NCI-H2107 (cell line): Measurements from ENCODE around the gene GADL1.

ENCODE experiments used
- DNase-seq: peaks from one replicate; lab custom pipeline; 2025; lab: John Stamatoyannopoulos, UW

Gene GADL1

DNA sequence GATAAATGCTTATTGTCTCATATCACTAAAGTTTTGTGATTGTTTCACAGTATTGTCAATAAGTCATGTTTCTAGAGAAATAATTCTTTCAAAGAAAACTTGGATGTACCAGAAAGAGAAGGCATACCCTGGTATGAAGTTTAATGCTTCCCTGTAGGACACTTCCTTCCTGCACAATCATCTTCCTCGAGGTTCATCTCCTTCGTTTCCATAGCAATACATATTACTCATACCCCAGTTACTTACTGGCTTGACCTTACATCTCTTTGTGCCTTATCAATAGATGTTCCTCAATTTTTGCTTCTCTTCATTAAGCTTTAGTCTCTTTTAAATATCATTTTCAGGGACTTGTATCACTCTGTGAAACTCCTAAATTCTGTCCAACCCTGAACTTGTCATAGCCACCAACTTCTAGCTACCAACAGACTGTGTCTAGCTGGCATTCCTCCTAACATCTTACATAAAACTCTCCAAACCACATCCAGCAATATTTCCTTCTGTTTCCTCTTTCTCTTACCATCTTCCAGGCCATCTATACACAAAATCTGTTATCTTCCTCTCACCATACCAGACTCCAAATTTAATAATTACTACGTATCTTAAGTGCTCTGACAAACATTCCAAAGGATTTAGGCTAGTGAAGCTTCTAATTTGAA is 134.3 kb downstream of the GADL1 start:
- DNase-seq: no peak

DNA sequence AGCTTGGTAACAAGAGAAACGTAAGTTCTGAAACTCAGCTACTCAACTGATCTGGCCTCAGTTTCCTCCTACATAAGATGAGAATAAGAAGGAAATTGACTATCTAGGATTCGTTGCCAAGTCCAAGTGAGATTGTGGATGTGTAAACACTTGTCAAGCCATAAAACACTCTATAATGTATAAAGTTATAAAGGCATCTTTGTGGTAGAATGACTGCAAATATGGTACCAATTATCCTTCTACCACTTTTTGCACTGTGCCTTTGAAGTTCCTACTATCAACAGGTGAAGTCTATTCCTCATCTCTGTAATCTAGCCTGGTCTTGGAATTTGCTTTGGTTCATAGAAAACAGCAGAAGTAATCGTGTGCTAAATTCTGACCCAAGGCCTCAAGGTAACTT is 138.2 kb downstream of the GADL1 start:
- no peak for DNase-seq

DNA sequence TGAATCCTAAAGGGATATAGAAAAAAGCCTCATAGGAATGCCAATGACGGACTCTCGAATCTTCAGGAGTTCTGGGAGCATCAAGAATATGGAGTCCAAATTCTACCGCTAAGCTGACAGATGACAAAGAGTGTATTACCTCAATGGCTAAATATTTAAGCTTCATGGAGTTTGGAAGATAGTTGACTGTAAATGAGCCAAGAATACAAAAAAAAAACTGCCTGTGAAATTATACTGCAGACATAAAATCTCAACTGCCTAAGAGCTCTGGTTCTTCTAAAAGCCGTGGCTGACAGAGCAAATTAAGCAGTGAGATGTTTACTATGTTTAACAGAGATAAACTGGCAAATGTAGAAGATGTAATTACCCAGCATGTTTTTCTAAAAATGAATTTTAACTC is 140.0 kb downstream of the GADL1 start:
- DNase-seq: no peak

DNA sequence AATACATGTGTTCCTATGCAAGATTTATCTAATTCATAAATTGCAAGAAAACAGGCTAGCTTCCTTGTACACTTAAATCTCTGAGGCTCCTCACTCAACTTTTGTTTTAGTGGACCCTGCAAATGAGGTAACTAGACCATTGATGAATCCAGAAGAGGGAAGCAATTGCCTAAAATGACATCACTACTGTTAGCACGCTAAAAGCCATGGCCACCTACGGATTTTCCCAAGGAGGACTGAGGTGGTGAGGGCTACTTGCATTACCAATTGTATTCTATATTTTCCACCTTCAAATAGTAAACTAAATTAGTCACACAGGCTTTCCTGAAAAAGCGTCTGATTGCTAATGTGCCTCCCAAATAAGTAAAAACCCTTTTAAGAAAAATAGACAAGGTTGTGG is 140.7 kb downstream of the GADL1 start:
- DNase-seq: no peak

DNA sequence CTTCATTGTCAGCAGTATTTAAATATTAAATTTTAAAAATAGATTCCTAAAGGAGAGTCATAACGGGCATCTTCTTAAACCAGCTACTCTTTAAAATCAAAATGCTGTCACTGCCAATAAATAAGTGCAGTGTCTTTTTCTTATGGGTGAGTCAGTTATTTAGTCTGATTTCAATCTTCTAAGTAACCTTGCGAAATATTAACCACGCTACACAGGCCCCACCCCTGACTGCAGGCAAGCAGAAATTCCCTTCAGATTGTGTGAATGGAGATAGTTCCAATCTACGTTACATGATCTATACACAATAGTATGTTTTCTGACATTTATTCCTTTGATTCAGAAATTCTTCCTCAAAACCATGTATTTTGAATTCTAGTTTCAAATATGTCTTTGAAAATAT is 141.5 kb downstream of the GADL1 start:
- no peak for DNase-seq

DNA sequence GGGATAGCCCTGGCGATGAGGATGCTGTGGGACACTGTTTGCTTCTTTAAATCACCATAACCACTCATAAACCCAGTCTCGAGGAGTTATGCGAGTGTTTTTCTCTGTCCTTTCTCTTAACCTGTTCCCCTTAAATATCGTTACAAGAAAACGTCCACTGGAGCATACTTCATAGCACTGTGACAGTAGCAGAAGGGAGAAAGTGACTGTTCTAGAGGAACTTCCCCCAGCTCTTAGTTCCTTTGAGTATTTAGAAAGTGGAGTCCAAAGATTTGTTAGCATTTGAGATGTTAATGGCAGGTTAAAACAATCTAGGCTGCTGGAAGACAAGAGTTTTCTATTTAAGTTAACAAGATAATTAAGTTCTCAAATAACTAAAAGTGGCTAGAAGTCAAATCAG is 142.0 kb downstream of the GADL1 start:
- DNase-seq: no peak

DNA sequence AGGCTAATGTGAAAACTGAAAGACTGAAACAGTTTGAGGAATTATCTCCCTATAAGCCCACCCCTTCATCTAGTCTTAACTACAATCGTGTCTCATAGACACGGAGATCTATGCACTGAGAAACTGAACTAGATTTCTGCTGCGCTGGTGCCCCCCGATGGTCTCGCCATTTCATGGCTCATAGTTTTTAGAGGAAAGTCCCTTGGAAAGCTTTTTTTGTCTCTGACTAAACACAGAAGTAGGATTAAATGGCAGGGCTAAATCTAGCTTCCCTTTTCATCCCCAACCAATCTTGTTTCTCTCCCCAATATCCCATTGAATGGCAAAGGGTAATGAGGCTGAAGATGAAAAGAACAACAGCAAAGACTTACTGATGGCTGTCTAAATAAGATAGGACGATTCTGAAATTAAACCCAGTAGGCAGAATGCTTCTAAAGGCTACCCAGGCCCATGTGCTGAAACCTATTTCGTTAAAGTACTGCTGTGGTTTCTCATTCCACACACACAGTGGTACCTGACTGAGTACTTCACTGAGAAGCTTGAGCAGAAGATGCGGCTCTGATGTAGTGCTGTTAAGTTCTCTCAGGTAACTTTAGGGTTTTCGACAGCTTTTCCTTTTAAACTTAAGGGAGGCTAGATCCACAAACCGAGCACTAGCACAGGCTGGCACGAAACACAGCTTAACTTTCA is 142.7 kb downstream of the GADL1 start:
- DNase-seq: no peak

DNA sequence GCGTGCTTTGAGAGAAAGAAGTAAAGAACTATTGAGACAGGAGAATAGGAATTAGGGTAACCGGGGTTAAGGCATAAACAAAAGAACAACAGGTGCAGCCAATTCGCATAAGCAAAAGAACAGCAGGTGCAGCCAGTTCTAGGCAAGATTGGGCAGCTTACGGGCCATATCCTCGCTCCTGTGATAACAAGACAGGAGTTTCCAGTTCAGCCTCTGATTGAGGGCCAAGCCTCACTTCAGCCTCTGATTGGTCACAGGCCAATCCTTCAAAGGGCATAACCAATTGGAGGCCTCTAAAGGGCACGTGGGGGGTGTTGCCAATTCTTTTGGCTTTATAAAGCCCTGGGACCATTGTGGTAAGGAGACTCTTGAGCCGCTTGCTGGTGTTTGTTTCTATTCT is 143.5 kb downstream of the GADL1 start:
- no peak for DNase-seq

DNA sequence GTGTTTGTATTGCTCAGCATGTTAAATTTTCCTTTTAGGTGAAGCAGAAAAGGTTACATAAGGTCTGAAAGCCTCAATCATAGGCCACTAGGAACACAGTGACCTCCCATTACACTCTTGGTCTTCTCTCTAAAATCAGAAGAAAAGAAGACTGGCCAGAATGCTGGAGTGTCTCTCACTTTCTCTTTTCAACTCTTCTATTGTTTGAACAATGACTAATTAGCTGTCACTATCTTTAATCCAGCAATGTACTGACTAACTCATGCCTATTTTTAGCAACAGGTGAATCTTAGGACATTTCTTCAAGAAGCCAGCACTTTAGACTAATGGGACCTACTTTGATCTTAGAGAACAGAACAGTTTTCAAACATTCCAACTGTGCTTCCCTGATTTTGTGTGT is 145.2 kb downstream of the GADL1 start:
- no peak for DNase-seq

DNA sequence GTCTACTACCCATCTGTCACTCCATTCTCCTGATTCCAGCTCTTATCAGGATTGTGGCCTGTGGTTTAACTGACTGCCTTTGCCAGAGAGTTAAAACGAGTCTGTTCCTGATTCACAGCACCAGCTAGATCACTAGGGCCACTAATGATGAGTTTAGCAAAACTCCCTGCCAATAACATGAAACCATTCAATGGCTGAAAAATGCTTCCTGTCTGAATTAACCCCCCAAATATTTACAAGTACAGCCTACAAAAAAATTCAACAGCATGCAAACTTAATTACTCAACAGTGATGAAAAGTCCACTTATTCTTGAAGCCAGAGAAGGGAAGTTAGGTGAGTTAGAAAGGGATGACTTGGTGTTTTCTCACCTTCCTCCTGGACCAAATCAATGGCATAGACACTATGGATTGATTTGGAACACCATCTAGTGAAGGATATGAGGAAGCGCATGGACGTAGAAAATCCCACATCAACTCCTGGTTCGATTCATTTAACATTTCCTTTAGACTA is 146.6 kb downstream of the GADL1 start:
- DNase-seq: no peak

DNA sequence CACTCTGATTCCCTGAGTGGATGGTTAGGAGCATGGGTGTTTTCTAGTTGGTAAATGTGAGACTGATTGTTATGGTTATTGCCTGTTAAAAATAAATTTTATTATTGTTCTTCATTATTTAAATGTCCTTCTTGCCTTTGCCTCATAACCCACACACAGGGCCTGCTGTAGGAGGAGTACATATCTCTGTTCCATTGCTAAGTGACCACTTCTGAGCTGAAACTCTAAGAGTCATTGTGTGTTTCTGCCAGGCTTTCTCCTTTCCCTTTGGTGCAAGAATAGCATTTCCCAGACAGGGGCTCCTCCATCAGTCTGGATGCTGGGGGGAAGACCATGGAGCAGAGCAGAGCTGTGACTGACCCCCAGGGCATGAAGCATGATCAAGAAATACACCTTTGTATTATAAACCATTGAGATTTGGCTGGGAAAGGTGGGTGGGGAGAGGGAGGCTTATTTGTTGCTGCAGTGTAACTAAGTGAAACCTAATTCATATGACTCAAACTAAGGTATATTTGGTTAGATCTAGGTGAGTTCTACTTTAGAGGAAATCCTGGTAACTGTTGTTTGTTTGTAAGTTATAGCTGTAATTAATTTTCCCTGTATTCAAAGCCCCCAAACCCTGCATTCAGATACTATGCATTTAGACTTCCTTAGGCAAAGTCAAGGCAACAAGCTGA is 150.7 kb downstream of the GADL1 start:
- DNase-seq: no peak

DNA sequence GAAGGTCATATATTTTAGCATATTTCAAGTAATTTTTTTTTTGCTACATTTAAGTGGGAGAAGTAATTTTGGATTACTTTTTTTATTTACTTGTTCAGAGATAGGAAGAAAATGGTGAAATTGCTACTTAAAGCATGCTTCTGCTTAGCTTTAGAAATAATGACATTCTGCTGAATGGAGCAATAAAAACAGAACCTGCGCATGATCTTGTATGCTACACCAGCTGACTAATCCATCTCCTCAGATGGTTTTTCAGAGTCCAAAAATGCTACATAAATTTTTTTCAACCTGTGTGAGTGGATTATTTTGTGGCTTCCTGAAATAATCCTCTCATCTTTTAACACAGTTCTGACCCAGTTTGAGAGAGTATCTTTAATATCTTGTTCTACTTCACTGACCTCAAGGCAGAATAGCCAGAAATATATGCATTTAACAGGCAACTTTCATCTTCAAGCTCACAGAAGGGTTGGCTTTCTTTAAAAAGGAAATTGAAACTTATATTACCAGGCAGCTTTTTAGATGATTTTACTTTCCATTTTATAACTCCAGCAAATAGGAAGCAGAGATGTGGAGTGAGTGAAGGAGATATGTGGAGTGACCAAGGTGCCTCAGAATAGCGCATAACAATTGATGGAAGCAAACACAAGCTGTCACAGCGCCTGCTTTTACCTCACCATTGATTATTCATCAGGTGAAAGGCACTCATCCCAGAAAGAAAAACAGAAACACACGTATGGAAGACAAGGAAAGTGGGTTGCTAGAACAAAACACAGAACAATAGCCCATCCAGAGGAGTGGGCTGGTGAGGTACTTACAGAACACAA is 151.5 kb downstream of the GADL1 start:
- no peak for DNase-seq

DNA sequence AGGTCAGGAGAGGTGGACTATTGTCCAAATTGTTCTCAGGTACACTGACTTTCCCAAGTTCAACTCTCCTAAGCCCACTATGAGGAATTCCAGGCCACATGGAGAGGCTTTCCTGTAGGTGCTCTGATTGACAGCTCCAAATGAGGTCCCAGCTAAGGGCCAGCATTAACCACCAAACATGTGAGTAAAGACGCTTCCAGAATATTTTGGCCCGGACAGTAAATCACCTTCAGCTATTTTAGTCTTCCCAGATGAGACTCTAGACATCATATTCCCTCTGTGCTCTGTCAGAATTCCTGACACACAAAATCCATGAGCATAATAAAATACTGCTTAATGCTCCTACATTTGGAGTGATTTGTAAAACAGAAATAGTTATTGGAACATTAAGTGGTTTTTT is 152.6 kb downstream of the GADL1 start:
- DNase-seq: no peak

DNA sequence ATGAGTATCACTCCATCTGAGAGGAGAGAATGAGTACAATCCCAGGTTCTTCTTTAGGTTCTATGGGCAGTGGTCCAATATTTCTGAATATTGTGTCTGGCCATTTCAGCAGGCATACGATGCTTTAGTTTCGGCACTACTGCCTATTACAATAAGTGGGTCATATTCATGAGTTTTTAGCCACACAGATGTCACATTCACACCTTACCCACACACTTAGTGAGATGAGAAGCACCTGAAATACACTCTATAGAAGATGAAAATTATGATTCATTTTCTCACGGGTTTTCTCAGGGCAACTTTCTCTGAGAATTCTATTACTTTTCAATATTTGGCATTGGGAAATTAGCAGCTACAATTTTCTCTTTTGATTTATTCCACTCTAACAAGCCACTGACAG is 155.9 kb downstream of the GADL1 start:
- DNase-seq: no peak

DNA sequence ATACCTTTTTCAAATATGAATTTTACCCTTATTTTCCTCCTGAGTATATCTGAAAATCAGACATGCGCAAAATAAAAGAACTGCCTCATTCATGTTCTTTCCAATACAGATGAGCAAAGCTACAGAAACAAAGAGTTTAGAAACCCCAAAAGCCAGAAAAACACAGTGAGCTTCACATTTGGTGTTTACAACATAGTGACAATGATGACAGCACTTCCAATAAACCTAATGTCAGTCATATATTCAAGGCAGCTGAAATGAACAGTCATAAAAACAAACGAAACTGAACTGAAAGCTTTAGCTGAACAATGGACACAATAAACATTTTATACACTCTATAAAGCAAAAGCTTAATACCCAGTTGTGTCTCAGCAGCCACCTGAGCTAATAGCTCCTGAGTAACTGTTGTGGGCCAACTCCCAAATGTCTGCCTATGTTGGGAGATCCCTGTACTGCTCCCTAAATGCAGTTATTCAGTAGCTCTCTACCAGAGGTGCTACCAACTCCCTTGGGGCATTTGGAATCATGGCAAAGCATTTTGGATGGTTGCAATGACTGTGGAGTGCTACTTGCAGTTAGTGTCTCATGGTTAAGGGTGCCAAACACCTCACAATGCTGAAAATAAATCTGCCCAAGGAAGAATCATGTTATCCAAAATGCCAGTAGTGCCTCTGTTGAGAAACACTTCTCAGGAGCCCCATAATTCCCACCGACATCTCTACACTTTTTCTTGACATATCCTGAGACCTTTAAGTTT is 156.5 kb downstream of the GADL1 start:
- DNase-seq: no peak

DNA sequence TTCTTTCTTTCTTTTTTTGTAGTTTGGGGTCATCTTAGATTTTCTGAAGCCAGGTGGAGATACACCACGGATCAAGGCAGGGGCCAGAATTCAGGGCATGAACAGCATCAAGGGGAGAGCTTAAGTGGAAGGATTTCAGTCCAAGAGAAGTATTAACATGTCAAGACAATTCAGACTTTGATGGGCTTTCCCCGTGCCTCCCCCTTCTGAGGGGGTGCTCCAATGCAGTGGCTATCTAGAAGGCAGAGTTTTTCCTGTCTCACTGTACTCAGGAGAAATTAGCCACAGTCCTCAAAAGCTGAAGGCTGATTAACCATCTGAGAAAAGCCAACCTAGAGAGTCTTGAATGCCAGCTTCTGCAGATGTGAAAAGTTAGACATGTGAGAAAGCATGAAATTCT is 160.8 kb downstream of the GADL1 start:
- no peak for DNase-seq

DNA sequence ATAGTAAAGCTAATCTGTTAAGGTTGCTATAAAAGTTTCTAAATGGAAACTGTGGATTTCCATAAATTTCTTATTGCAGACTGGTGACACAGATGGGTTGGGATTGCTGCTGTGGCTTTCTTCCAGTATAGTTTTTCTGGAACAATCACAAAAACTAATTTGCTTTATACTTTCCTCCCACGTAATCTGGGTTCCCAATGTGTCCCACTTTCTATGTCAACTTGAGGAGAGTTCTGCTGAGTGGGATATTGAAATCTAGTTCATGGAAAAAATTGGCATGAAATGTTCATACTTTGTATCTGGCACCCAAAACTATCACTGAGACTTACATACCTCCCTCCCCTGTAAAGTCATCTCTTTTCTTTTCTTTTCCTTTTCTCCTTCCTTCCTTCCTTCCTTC is 161.3 kb downstream of the GADL1 start:
- no peak for DNase-seq

DNA sequence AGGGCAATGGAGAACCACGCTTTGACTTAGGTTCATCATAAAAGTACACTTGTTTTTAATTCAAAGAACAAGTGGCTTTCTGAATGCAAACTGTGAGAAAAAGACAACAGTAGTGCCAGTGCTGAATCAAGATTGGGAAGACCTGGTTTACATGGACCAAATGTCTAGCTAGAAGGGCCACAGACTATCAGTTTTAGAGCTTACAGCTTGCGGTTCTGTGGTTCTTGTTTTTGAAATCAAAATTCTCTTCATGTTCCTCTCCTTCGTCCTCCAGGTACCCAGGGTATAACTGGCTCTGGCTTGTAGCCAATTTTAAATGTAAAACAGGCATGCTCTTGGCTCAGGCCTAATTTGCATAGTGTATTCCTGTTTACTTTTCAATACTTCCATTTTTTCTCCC is 163.5 kb downstream of the GADL1 start:
- no peak for DNase-seq

DNA sequence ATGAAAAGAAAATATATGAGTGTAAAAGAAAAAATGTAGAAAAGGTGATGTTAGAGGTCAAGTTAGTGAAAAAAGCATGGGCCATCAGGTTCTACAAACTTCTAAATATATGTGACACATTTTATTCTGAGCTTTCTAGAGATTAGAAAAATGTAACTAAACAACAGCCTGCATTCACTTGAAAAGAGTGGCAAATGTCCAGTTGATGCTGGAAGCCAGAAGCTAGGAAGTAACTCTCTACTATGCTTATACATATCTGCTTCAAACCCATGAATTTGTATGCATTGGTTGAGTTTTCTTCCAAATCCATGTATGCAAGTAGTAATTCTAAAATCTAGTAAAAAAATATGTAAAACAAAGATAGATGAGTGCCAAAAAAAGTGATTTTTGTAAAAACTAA is 164.5 kb downstream of the GADL1 start:
- no peak for DNase-seq

DNA sequence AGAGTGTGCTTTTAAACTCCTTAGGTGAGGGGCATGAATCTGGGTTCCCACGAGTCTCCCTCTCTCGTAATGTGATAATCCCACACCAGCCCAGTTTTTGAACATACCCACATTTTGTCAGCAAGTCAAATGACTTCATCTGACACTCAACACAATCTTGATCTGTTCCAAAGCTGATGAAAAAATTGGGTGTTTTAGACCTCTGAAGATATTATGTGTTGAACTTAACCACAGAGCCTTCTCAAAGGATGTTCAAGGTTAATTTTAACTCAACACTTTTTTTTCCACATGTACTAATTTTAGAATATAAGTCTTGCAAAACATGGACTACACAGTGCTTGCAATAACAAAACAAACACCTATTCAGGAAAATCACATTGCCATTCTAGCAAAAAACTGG is 164.9 kb downstream of the GADL1 start:
- no peak for DNase-seq

DNA sequence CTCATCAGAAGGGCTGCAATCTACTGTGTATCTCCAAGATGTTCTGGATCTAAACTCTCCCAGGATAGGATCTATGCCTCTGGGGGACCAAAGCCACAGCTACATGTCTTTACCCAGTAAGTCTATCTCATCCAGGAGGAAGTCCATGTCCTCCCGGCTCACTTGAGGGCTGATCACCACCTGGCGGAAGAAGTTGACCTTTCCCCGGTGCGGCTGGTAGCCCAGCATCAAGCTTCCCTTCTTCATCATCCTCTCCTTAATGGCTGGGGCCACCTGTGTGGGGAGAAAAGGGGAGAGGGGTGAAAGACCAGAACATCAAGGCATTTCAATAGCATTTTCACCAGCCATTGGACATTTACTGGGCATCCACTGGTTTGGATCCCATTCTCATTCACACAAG is 166.3 kb downstream of the GADL1 start:
- no peak for DNase-seq

DNA sequence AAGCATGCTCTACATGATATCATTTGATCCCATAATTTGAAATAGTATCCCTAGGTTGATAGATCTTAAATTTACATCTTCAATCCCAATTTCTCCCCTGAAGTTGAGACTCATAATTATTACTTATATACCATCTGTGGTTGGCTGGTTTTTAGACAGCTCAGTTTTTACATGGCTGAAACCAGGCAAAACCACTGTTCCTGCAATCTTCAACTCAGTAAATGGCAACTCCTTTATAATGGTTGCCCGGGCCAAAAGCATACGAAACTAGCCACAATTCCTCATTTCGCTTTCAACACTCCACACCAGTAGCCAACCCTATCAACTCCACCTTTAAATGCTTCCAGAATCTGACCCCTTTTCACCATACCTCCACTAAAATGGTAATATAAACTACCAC is 169.6 kb downstream of the GADL1 start:
- no peak for DNase-seq
